Measurements from ENCODE around the gene ING5.
A peak's percentile ranks its signal among the peaks of the same experiment; 100 is the strongest.

ING5 gene

GRCh38 chr2:241701399-241702154 lies at the start of gene ING5:
Gene ING5 (plus strand): TSS chr2:241702039. CDS start chr2:241702066, 27 bp downstream.
- TF ChIP-seq CTCF (IDR thresholded peaks at IDR 0.05; ENCODE audit: low read length, missing control alignments): no peak
- peak; percentile 91 for DNase-seq (ENCODE audit: low read depth)
- peak within 1 kb of the TSS; percentile 76 for H3K4me3 ChIP-seq (replicated peaks; ENCODE audit: low read depth, low read length)

- DNase-seq (ENCODE audit: low read depth): no peak
- H3K4me3 ChIP-seq (replicated peaks; ENCODE audit: low read depth, low read length): no peak overlapping the region
- no peak for TF ChIP-seq CTCF (IDR thresholded peaks at IDR 0.05; ENCODE audit: low read length, missing control alignments)
Measured at GRCh38 chr2:241652142-241652541, 49.7 kb upstream of the ING5 start.

- H3K4me3 ChIP-seq (replicated peaks; ENCODE audit: low read depth, low read length): no peak overlapping the region
- no peak for TF ChIP-seq CTCF (IDR thresholded peaks at IDR 0.05; ENCODE audit: low read length, missing control alignments)
- no peak for DNase-seq (ENCODE audit: low read depth)
Measured at GRCh38 chr2:241652722-241653121, 49.1 kb upstream of the ING5 start.

GRCh38 chr2:241653210-241653750 lies 48.6 kb upstream of the ING5 start:
- no peak for TF ChIP-seq CTCF (IDR thresholded peaks at IDR 0.05; ENCODE audit: low read length, missing control alignments)
- H3K4me3 ChIP-seq (replicated peaks; ENCODE audit: low read depth, low read length): no peak overlapping the region
- no peak for DNase-seq (ENCODE audit: low read depth)

- TF ChIP-seq CTCF (IDR thresholded peaks at IDR 0.05; ENCODE audit: low read length, missing control alignments): no peak
- no peak overlapping the region for H3K4me3 ChIP-seq (replicated peaks; ENCODE audit: low read depth, low read length)
- no peak for DNase-seq (ENCODE audit: low read depth)
Measured at GRCh38 chr2:241654551-241654950, 47.3 kb upstream of the ING5 start.

GRCh38 chr2:241655516-241656189 lies 46.2 kb upstream of the ING5 start:
- DNase-seq (ENCODE audit: low read depth): no peak
- H3K4me3 ChIP-seq (replicated peaks; ENCODE audit: low read depth, low read length): no peak overlapping the region
- TF ChIP-seq CTCF (IDR thresholded peaks at IDR 0.05; ENCODE audit: low read length, missing control alignments): no peak

Data from fibroblast of pulmonary artery (primary cell).